ENCODE data around the gene PALM2AKAP2. TPM values are rescaled to one million over a fixed set of nuclear protein-coding genes. Genes with fewer than 3 reads are reported as not detected.

PALM2AKAP2 gene
- total and polyA plus RNA-seq, 2 donors (not counting 3 experiments of a cell fraction or from before 2014, with no cell fraction given) = 0.01 TPM; not detected in 1

DNA sequence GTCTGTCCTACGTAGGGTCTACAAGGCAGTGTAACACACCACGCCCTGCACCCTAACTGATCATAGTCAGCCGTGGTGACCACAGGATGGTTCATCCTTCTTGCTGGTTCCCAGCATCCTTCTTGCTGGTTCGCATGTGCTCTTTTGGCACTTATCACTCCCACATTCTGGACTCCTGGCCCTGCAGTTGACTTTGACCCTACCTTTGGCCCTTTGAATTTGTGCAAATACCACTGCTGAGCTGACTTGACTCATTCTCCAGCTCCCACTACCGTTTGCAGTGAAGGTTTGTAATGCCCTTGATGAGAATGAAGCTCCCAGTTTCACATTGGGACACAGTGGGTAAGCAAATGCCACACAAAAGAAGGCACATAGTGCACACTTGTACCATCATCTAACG is 33.8 kb downstream of the PALM2AKAP2 start:
- ChIA-PET CTCF (no interaction called here), POLR2A (no interaction called here)
- dilution Hi-C loops (cut with MboI; ENCODE audit: extremely low pct_ligation_motif_present, low sequenced_read_pairs) = no loop called here
- DNase-seq (ENCODE audit: low read depth, low spot score) = no peak
- Histone ChIP-seq H3K36me3 (ENCODE audit: control insufficient read depth in 2 of 2, extremely low read depth in 1 of 2, insufficient read depth in 2 of 2, low read length in 2 of 2) (no peaks in the 10 kb centered on the region), H4K20me1 (replicated peaks; ENCODE audit: control insufficient read depth, extremely low read depth, insufficient read depth, low read length) (no peaks in the 10 kb centered on the region), H3K79me2 (ENCODE audit: control insufficient read depth, insufficient read depth, low read length) (no peaks in the 10 kb centered on the region), H2AFZ (ENCODE audit: low read depth, low read length) (no peak overlapping the region), H3K4me2 (ENCODE audit: insufficient read depth, low read length) (no peak overlapping the region), H3K9me1 (replicated peaks; ENCODE audit: control insufficient read depth, extremely low read depth, insufficient read depth, low read length) (no peaks in the 10 kb centered on the region), H3K27me3 (ENCODE audit: control insufficient read depth in 2 of 2, insufficient read depth in 2 of 2, low read length in 2 of 2) (no peaks in the 10 kb centered on the region), H3K9me3 (replicated peaks; ENCODE audit: control insufficient read depth, insufficient read depth, low read length) (no peaks in the 10 kb centered on the region), H3K4me3 (replicated peaks in 1 of 3; ENCODE audit: insufficient read depth in 1 of 3, low read depth in 1 of 3, low read length in 3 of 3) (no peak overlapping the region), H3K9ac (replicated peaks; ENCODE audit: extremely low read depth, insufficient read depth, low read length) (no peak overlapping the region), H3K4me1 (ENCODE audit: control insufficient read depth, extremely low read depth, insufficient read depth, low read length) (peaks cover 24% of the 10 kb centered on the region), H3K27ac (ENCODE audit: insufficient read depth, low read depth, low read length) (no peak overlapping the region)
- no TSS peak for BruUV-seq (replicated peaks)
- intact Hi-C loops (cut with micrococcal nuclease) = no loop called here
- TF ChIP-seq FOS (IDR thresholded peaks at IDR 0.05; ENCODE audit: borderline replicate concordance, insufficient read depth, low read length) (no peak), EZH2 (IDR thresholded peaks at IDR 0.05; ENCODE audit: borderline replicate concordance, low read depth, low read length, severe bottlenecking) (no peak), POLR2AphosphoS5 (IDR thresholded peaks at IDR 0.05; ENCODE audit: insufficient read depth, low read depth, low read length) (no peak), JUN (IDR thresholded peaks at IDR 0.05; ENCODE audit: borderline replicate concordance, insufficient read depth, insufficient read length, low read depth) (no peak), GATA2 (IDR thresholded peaks at IDR 0.05; ENCODE audit: insufficient read depth, insufficient read length, low read depth, low read length) (no peak)
- TF ChIP-seq, protein P1, sequence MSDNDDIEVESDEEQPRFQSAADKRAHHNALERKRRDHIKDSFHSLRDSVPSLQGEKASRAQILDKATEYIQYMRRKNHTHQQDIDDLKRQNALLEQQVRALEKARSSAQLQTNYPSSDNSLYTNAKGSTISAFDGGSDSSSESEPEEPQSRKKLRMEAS (IDR thresholded peaks at IDR 0.05; ENCODE audit: insufficient read depth, insufficient read length) = no peak
- no peak for FAIRE-seq

DNA sequence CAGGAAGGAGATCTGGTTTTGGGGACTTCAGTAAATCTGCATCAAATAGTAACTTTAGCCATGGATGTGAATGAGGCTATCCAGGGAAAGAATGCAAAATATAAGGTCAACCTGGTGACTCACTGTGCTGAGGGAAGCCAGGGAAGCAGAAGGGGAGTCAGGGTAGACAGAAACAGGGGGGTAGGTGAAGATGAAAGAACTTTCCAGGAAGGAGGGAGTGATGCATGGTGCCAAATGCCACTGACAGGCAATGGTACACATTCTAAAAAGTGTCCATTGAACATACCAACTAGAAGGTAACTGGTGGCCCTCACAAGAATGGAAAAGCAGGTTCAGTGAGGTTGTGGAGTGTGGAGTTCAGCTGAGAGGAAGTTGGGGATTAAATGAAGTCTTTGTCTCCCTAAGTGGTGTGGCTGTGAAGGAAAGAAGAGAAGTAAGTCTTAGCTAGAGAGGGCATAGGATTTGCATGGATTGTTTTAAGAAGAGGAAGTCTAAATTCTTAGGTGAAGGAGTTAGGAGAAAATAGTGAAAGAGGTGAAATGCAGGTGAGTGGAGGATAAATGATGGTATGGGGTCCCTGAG is 35.5 kb downstream of the PALM2AKAP2 start:
- no peaks in the 10 kb centered on the region for H3K9me3 ChIP-seq (replicated peaks; ENCODE audit: control insufficient read depth, insufficient read depth, low read length)
- no peak overlapping the region for H3K27ac ChIP-seq (ENCODE audit: insufficient read depth, low read depth, low read length)
- no peak for DNase-seq (ENCODE audit: low read depth, low spot score)
- H2AFZ ChIP-seq (ENCODE audit: low read depth, low read length) = no peak overlapping the region
- POLR2A ChIA-PET = no interaction called here
- CTCF ChIA-PET = interaction anchor here (2.4 to 3.8 kb wide), 2 partner anchors 241 to 337 kb away, joined by 6 to 91 read pairs; no protein-coding TSS in a partner anchor
- H3K36me3 ChIP-seq (ENCODE audit: control insufficient read depth in 2 of 2, extremely low read depth in 1 of 2, insufficient read depth in 2 of 2, low read length in 2 of 2) = no peaks in the 10 kb centered on the region
- H3K9me1 ChIP-seq (replicated peaks; ENCODE audit: control insufficient read depth, extremely low read depth, insufficient read depth, low read length) = no peaks in the 10 kb centered on the region
- no peaks in the 10 kb centered on the region for H3K79me2 ChIP-seq (ENCODE audit: control insufficient read depth, insufficient read depth, low read length)
- H4K20me1 ChIP-seq (replicated peaks; ENCODE audit: control insufficient read depth, extremely low read depth, insufficient read depth, low read length) = no peaks in the 10 kb centered on the region
- FAIRE-seq = no peak
- no peak overlapping the region for H3K4me3 ChIP-seq (replicated peaks in 1 of 3; ENCODE audit: insufficient read depth in 1 of 3, low read depth in 1 of 3, low read length in 3 of 3)
- no peaks in the 10 kb centered on the region for H3K27me3 ChIP-seq (ENCODE audit: control insufficient read depth in 2 of 2, insufficient read depth in 2 of 2, low read length in 2 of 2)
- no peak overlapping the region for H3K4me2 ChIP-seq (ENCODE audit: insufficient read depth, low read length)
- intact Hi-C loops (cut with micrococcal nuclease) (loop anchor here (5.0 kb wide), 2 partner anchors 163 to 402 kb away; no protein-coding TSS in a partner anchor), dilution Hi-C loops (cut with MboI; ENCODE audit: extremely low pct_ligation_motif_present, low sequenced_read_pairs) (no loop called here)
- BruUV-seq (replicated peaks) = no TSS peak
- H3K4me1 ChIP-seq (ENCODE audit: control insufficient read depth, extremely low read depth, insufficient read depth, low read length) = peaks cover 24% of the 10 kb centered on the region
- TF ChIP-seq FOS (IDR thresholded peaks at IDR 0.05; ENCODE audit: borderline replicate concordance, insufficient read depth, low read length) = peak; percentile 54
- no peak for TF ChIP-seq EZH2 (IDR thresholded peaks at IDR 0.05; ENCODE audit: borderline replicate concordance, low read depth, low read length, severe bottlenecking)
- no peak overlapping the region for H3K9ac ChIP-seq (replicated peaks; ENCODE audit: extremely low read depth, insufficient read depth, low read length)
